HPDE6-E6E7 (cell line): Measurements from ENCODE around the gene TSPAN14.
A peak's percentile ranks its signal among the peaks of the same experiment; 100 is the strongest.

Experiments
- DNase-seq: peaks from one replicate; pipeline ENCODE4 v3.0.0; 2011; ENCODE audit warnings: missing footprints; ENCODE audit errors: extremely low spot score

Gene TSPAN14

GRCh38 chr10:80421707-80422536, 32.2 kb upstream of the TSPAN14 start:
- no peak for DNase-seq

GRCh38 chr10:80425901-80426300, 28.2 kb upstream of the TSPAN14 start:
- no peak for DNase-seq

GRCh38 chr10:80427541-80427940, 26.6 kb upstream of the TSPAN14 start:
- no peak for DNase-seq

GRCh38 chr10:80429521-80429973, 24.6 kb upstream of the TSPAN14 start:
- peak; percentile 97 for DNase-seq

- no peak for DNase-seq
Observed at GRCh38 chr10:80433134-80433533, 21.0 kb upstream of the TSPAN14 start.

GRCh38 chr10:80436446-80437098, 17.5 kb upstream of the TSPAN14 start:
- no peak for DNase-seq

- DNase-seq, result no peak
Observed at GRCh38 chr10:80437227-80437626, 16.9 kb upstream of the TSPAN14 start.

GRCh38 chr10:80441831-80442230, 12.3 kb upstream of the TSPAN14 start:
- DNase-seq, result no peak

- DNase-seq, result no peak
Observed at GRCh38 chr10:80442879-80443278, 11.2 kb upstream of the TSPAN14 start.

- no peak for DNase-seq
Observed at GRCh38 chr10:80443531-80443974, 10.6 kb upstream of the TSPAN14 start.

- no peak for DNase-seq
Observed at GRCh38 chr10:80444124-80444523, 10.0 kb upstream of the TSPAN14 start.

- DNase-seq, result peak; percentile 74
Observed at GRCh38 chr10:80444646-80445319, 9.3 kb upstream of the TSPAN14 start.

- no peak for DNase-seq
Observed at GRCh38 chr10:80447436-80448190, 6.5 kb upstream of the TSPAN14 start.

GRCh38 chr10:80448209-80448942, 5.7 kb upstream of the TSPAN14 start:
- no peak for DNase-seq

- DNase-seq, result no peak
Observed at GRCh38 chr10:80449520-80449919, 4.6 kb upstream of the TSPAN14 start.

- DNase-seq, result no peak
Observed at GRCh38 chr10:80451132-80451531, 3.0 kb upstream of the TSPAN14 start.

- DNase-seq, result no peak
Observed at GRCh38 chr10:80452069-80452468, 2.0 kb upstream of the TSPAN14 start.

GRCh38 chr10:80452640-80453039, 1.5 kb upstream of the TSPAN14 start:
- no peak for DNase-seq

GRCh38 chr10:80453056-80453841, 861 bp upstream of the TSPAN14 start:
- DNase-seq, result no peak
